Measurements from ENCODE around the gene FPR1.

The FPR1 gene

GRCh38 chr19:51796195-51796679, 44.6 kb upstream of the FPR1 start:
- no peak for TF ChIP-seq CTCF (IDR thresholded peaks at IDR 0.05; ENCODE audit: low read depth, low read length)
- no peak for DNase-seq (ENCODE audit: extremely low read depth, low read depth)

DNA sequence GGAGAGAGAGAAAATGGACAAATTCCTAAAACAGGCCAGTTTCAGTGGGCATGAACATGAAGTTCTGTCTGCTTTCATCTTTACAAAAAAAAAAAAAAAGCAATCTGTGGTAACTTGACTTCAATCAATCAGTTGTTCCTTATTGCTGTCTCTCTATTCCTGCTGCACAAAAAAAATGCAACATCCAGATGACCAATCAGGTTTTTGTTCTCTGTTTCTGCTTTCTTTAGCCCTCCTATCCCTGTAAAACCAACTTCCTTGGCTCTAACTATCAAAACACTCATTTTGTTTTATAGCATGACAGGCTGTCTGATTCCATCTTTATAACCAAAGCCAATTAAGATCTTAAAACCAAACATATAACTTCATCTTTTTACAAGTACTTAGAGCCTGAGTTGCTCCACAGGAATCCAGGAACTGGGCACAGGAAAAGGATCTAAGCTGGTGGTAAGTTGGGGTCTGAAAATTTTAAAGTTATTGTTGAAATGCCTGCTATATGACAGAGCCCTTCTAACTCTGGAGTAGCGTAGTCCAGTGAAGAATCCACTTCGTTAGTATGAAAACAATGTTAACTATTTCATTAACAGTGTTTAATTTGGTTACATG, 43.3 kb upstream of the FPR1 start, which contains the start of gene FPR3:
FPR3 (plus strand) TSS at position 273 of the 606 bp plus-strand sequence. CDS start 28,592 bp downstream, outside the sequence.
- TF ChIP-seq CTCF (IDR thresholded peaks at IDR 0.05; ENCODE audit: low read depth, low read length) = no peak

DNA sequence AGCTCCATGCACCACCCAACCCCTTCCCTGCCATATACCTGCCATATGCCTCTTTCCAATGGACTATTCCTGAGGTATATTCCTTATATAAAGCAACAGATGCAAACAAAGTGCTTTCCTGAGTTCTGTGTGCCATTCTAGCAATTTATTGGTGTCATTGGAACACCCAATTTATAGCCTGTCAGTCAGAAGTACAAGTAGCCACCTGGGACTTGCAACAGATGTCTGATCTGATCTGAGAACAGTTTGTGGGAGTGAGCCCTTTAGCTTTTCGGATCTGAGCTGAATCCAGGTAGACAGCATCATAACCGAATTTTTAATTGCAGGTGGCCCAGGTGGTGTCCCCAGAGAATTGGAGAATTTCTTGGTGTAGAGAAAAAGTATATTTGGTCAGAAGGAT, 42.3 kb upstream of the FPR1 start:
- no peak for DNase-seq (ENCODE audit: extremely low read depth, low read depth)
- no peak for TF ChIP-seq CTCF (IDR thresholded peaks at IDR 0.05; ENCODE audit: low read depth, low read length)

More for the DNA sequence above, 43.3 kb upstream of the FPR1 start, which contains the start of gene FPR3:
- DNase-seq (ENCODE audit: extremely low read depth, low read depth) = no peak

- DNase-seq (ENCODE audit: extremely low read depth, low read depth) = no peak
- TF ChIP-seq CTCF (IDR thresholded peaks at IDR 0.05; ENCODE audit: low read depth, low read length) = no peak
Measured at GRCh38 chr19:51792932-51793331, 41.3 kb upstream of the FPR1 start.

DNA sequence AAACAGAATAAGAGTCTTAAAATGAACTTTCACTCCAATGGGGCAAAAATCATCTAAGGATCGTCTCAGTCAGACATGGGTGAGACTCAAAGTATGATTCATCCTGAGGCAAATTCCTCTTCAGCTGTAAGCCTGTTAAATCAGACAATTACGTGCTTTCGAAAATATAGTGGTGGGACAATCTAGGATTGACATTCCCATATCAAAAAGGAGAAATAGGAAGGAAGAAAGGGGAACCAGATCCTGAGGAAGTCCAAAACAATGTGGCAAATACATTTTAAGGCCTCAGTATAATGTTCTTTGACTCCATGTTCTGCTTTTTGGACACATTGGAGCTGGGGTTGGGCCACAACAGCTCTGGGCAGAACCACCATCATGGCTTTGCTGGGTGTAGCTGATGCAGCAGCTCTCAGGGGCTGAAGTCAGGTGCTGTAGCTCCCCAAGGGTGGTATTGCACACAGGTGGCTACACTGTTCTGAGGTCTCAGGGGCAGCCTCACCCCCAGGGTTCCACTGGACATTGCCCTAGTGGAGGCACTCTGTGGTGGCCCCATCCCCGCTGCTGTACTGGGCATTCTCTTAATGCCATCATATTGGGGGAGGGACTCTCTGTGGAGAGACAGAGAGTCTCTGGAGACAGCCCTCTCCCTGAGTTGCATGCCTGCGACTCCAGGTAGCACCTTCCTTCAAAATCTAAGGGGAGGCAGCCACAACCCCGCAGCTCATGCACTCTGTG, 37.5 kb upstream of the FPR1 start:
- no peak for DNase-seq (ENCODE audit: extremely low read depth, low read depth)
- TF ChIP-seq CTCF (IDR thresholded peaks at IDR 0.05; ENCODE audit: low read depth, low read length) = no peak

GRCh38 chr19:51788029-51788428, 36.4 kb upstream of the FPR1 start:
- DNase-seq (ENCODE audit: extremely low read depth, low read depth) = no peak
- TF ChIP-seq CTCF (IDR thresholded peaks at IDR 0.05; ENCODE audit: low read depth, low read length) = no peak

Data from AG09319 (cell line).